Esophagus muscularis mucosa (tissue), 4 donors: ENCODE results near the gene SLC38A8. TPM values are rescaled to one million over a fixed set of nuclear protein-coding genes. Genes with fewer than 3 reads are reported as not detected.

Source experiments
- DNase-seq: peaks from one replicate; pipeline ENCODE4 v3.0.0-alpha.2; 2017; ENCODE audit errors: extremely low spot score
- H3K27ac ChIP-seq, 4 donors: fragments of 200-600 bp; sonication (generic); replicated peaks in 1 of 4; 1 replicate in 3 of 4; 2 replicates in 1 of 4; pipeline ENCODE4 v1.5.1; 2016 to 2019; ENCODE audit warnings: mild to moderate bottlenecking in 1 of 4
- H3K27me3 ChIP-seq, 4 donors: fragments of 200-600 bp; sonication (generic); one replicate each; pipeline versions ENCODE4 v1.5.1 to v1.6.0; 2016 to 2019
- H3K36me3 ChIP-seq, 4 donors: fragments of 200-600 bp; sonication (generic); one replicate each; pipeline ENCODE4 v1.5.1; 2016 to 2019
- H3K4me1 ChIP-seq, 4 donors: fragments of 200-600 bp; sonication (generic); one replicate each; pipeline ENCODE4 v1.5.1; 2016 to 2019
- H3K4me3 ChIP-seq, 4 donors: fragments of 200-600 bp; sonication (generic); 1 replicate in 2 of 4; 2 replicates in 2 of 4; pipeline ENCODE4 v1.5.1; 2016 to 2019; ENCODE audit warnings: mild to moderate bottlenecking in 4 of 4, moderate library complexity in 1 of 4
- H3K9me3 ChIP-seq, 4 donors: fragments of 200-600 bp; sonication (generic); 1 replicate in 3 of 4; 2 replicates in 1 of 4; pipeline ENCODE4 v1.5.1; 2016 to 2019
- EP300 ChIP-seq: sonication (generic); formaldehyde crosslinking; IDR thresholded peaks from one replicate; pipeline ENCODE4 v1.6.1; 2017; ENCODE audit warnings: antibody characterized with exemption
- POLR2A ChIP-seq: fragments of 450-650 bp; IDR thresholded peaks from one replicate; pipeline ENCODE4 v1.6.1; 2017; ENCODE audit warnings: antibody characterized with exemption, moderate library complexity, mild to moderate bottlenecking, low read depth
- POLR2AphosphoS5 ChIP-seq, 2 donors: sonication (generic); formaldehyde crosslinking; IDR thresholded peaks; one replicate each; pipeline ENCODE4 v1.6.1; 2017; ENCODE audit warnings: antibody characterized with exemption in 2 of 2
- WGBS: methylation state at CpG from one replicate; pipeline ENCODE4 v1.1.5; 2018; 5-methylcytosine and 5-hydroxymethylcytosine counted together
- intact Hi-C: fragments of 100-400 bp; cut with DNase I; formaldehyde crosslinking; loops from one replicate; pipeline ENCODE4 v1.15.1; 2023
- total RNA-seq, 4 donors: library from RNA; depleted of rRNA; stranded (reverse); fragments of >200 nt; gene quantifications; one replicate each; pipeline versions ENCODE4 v1.1.0 to v1.2.1, GENCODE V29; 2016
- TF ChIP-seq, protein P1 (sequence below), 3 experiments: fragments of 200-600 bp in 2 of 3; fragments of 450-650 bp in 1 of 3; sonication (generic) in 2 of 3; IDR thresholded peaks; one replicate each; pipeline ENCODE4 v1.5.1; 2017 to 2019; ENCODE audit warnings: antibody characterized with exemption in 3 of 3, mild to moderate bottlenecking in 2 of 3, moderate library complexity in 1 of 3

SLC38A8 gene
- total RNA-seq, 4 donors from 2014 or later: not detected

DNA sequence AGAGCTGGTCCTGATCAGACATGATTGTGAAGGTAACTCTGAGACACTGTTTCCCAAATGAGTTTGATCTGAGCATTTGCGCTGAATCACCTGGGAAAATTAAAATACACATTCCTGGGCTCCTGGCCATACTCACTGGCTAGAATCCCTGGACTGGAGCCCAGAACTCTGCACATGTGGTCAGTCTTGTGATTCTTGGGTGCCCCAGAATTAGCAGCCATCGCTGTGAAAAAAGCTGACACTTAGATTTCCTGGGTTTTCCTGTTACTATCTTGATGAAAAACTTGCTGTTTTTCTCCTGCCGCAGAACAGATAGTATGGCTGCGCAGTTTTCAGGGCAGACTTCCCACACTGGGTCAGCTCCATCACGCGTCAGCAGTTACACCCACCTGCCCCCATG, 50.0 kb downstream of the SLC38A8 start:
- intact Hi-C loops: no loop called here
- peak overlapping the region in 1 of 4 donors; percentile 39 for H3K27ac ChIP-seq
- H3K9me3 ChIP-seq: no peaks in the 10 kb centered on the region
- no peaks in the 10 kb centered on the region for H3K36me3 ChIP-seq
- 64% methylated on average over 6 of the region's 6 CpGs for WGBS
- no peaks in the 10 kb centered on the region for H3K27me3 ChIP-seq
- no peak overlapping the region for H3K4me3 ChIP-seq
- H3K4me1 ChIP-seq: peaks cover 11 to 23% (median 21%) of the 10 kb centered on the region in 4 donors
- no peak for DNase-seq
- no peak for TF ChIP-seq POLR2A
- no peak for TF ChIP-seq EP300
- peak; percentile 43 to 51 for TF ChIP-seq POLR2AphosphoS5 (IDR thresholded peaks at IDR 0.05)
- TF ChIP-seq, protein P1, sequence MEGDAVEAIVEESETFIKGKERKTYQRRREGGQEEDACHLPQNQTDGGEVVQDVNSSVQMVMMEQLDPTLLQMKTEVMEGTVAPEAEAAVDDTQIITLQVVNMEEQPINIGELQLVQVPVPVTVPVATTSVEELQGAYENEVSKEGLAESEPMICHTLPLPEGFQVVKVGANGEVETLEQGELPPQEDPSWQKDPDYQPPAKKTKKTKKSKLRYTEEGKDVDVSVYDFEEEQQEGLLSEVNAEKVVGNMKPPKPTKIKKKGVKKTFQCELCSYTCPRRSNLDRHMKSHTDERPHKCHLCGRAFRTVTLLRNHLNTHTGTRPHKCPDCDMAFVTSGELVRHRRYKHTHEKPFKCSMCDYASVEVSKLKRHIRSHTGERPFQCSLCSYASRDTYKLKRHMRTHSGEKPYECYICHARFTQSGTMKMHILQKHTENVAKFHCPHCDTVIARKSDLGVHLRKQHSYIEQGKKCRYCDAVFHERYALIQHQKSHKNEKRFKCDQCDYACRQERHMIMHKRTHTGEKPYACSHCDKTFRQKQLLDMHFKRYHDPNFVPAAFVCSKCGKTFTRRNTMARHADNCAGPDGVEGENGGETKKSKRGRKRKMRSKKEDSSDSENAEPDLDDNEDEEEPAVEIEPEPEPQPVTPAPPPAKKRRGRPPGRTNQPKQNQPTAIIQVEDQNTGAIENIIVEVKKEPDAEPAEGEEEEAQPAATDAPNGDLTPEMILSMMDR (IDR thresholded peaks at IDR 0.05): no peak

- WGBS: 96% methylated on average over 7 of the region's 11 CpGs
- DNase-seq: no peak
- intact Hi-C loops: no loop called here
- Histone ChIP-seq H3K27me3 (no peaks in the 10 kb centered on the region), H3K4me3 (no peak overlapping the region), H3K36me3 (no peaks in the 10 kb centered on the region), H3K4me1 (peaks cover 6 to 14% (median 13%) of the 10 kb centered on the region in 4 donors), H3K27ac (no peak overlapping the region), H3K9me3 (no peaks in the 10 kb centered on the region)
- TF ChIP-seq POLR2A (no peak), EP300 (no peak), POLR2AphosphoS5 (IDR thresholded peaks at IDR 0.05) (no peak)
- TF ChIP-seq, protein P1 (IDR thresholded peaks at IDR 0.05): no peak
Measured at GRCh38 chr16:83990492-83990891, 52.1 kb downstream of the SLC38A8 start.

DNA sequence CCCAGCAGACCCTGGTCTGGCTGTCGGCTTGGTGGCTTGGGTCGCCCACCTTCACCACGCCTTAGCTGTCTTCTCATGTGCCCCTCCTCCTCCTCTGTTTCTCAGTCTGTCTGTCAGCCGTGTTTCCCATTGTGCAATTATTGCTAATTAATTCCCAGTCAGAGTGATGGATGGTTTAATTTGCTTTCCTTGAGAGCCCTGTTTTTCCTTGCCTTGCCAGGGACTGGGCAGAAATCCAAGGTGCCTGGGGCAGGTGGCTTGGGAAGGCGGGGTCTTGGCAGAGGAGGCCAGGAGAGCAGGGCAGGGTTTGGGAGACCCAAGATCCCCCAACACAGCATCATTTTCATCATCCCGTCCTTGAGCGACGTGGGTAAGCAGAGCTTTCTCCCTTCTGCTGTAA, 53.3 kb downstream of the SLC38A8 start:
- DNase-seq: no peak
- Histone ChIP-seq H3K27me3 (no peaks in the 10 kb centered on the region), H3K9me3 (no peaks in the 10 kb centered on the region), H3K36me3 (no peaks in the 10 kb centered on the region), H3K27ac (no peak overlapping the region), H3K4me3 (no peak overlapping the region), H3K4me1 (peaks cover 5 to 11% (median 11%) of the 10 kb centered on the region in 4 donors)
- WGBS: 72% methylated on average over 7 of the region's 8 CpGs
- intact Hi-C loops: no loop called here
- TF ChIP-seq EP300: no peak
- no peak for TF ChIP-seq POLR2A
- TF ChIP-seq POLR2AphosphoS5 (IDR thresholded peaks at IDR 0.05): no peak
- TF ChIP-seq, protein P1 (IDR thresholded peaks at IDR 0.05): no peak

GRCh38 chr16:83983491-83983890, 59.1 kb downstream of the SLC38A8 start:
- Histone ChIP-seq H3K27me3 (no peaks in the 10 kb centered on the region), H3K4me1 (no peaks in the 10 kb centered on the region), H3K9me3 (peaks cover 0 to 7% (median under 1%) of the 10 kb centered on the region in 4 donors), H3K27ac (no peak overlapping the region), H3K4me3 (no peak overlapping the region), H3K36me3 (no peaks in the 10 kb centered on the region)
- TF ChIP-seq EP300 (no peak), POLR2A (no peak), POLR2AphosphoS5 (IDR thresholded peaks at IDR 0.05) (no peak)
- TF ChIP-seq, protein P1 (IDR thresholded peaks at IDR 0.05): no peak
- 81% methylated on average over 4 of the region's 4 CpGs for WGBS
- DNase-seq: no peak
- intact Hi-C loops: no loop called here

- intact Hi-C loops: no loop called here
- TF ChIP-seq POLR2A (no peak), EP300 (no peak), POLR2AphosphoS5 (IDR thresholded peaks at IDR 0.05) (no peak)
- TF ChIP-seq, protein P1 (IDR thresholded peaks at IDR 0.05): no peak
- WGBS: 94% methylated on average over 8 of the region's 8 CpGs
- no peaks in the 10 kb centered on the region for H3K27me3 ChIP-seq
- no peaks in the 10 kb centered on the region for H3K36me3 ChIP-seq
- no peak overlapping the region for H3K27ac ChIP-seq
- DNase-seq: no peak
- no peak overlapping the region for H3K4me3 ChIP-seq
- no peaks in the 10 kb centered on the region for H3K4me1 ChIP-seq
- H3K9me3 ChIP-seq: peaks cover 0 to 11% (median 3%) of the 10 kb centered on the region in 4 donors
Measured at GRCh38 chr16:83981799-83982198, 60.8 kb downstream of the SLC38A8 start.
